MM.1S (cell line): Measurements from ENCODE around the gene L3MBTL3.

Experiments used
- DNase-seq: peaks from one replicate; pipeline ENCODE4 v3.0.0-alpha.2; 2015
- H2AFZ ChIP-seq: fragments of 300-600 bp; sonication (generic); 2 replicates; pipeline ENCODE4 v1.6.0; 2016; ENCODE audit warnings: antibody characterized with exemption, low read length
- H3F3A ChIP-seq: fragments of 300-600 bp; sonication (generic); 2 replicates; pipeline ENCODE4 v1.6.1; 2016; ENCODE audit warnings: mild to moderate bottlenecking, antibody characterized with exemption, low read length, moderate library complexity, mixed read lengths; ENCODE audit not compliant: insufficient read depth
- H3K27ac ChIP-seq: fragments of 300-600 bp; sonication (generic); 2 replicates; pipeline ENCODE4 v1.5.1; 2016; ENCODE audit warnings: mild to moderate bottlenecking, low read length
- H3K27me3 ChIP-seq: fragments of 300-600 bp; sonication (generic); replicated peaks from 2 replicates; pipeline ENCODE4 v1.6.0; 2016; ENCODE audit warnings: low read length; ENCODE audit not compliant: insufficient read depth
- H3K36me3 ChIP-seq: fragments of 300-600 bp; sonication (generic); replicated peaks from 2 replicates; pipeline ENCODE4 v1.6.1; 2016; ENCODE audit warnings: mild to moderate bottlenecking, low read length, mixed read lengths; ENCODE audit not compliant: insufficient read depth
- H3K4me1 ChIP-seq: fragments of 300-600 bp; sonication (generic); 2 replicates; pipeline ENCODE4 v1.6.1; 2016; ENCODE audit warnings: low read length, mixed read lengths
- H3K4me2 ChIP-seq: fragments of 300-600 bp; sonication (generic); 2 replicates; pipeline ENCODE4 v1.6.0; 2016; ENCODE audit warnings: low read depth, low read length
- H3K4me3 ChIP-seq: fragments of 300-600 bp; sonication (generic); 2 replicates; pipeline ENCODE4 v1.5.1; 2016; ENCODE audit warnings: low read length, mixed read lengths
- H3K79me2 ChIP-seq: fragments of 300-600 bp; sonication (generic); 2 replicates; pipeline ENCODE4 v1.6.1; 2016; ENCODE audit warnings: mixed run types, low read length, mixed read lengths
- H3K9ac ChIP-seq: fragments of 300-600 bp; sonication (generic); 2 replicates; pipeline ENCODE4 v1.6.1; 2016; ENCODE audit warnings: low read length, mixed read lengths
- H3K9me2 ChIP-seq: fragments of 300-600 bp; sonication (generic); replicated peaks from 2 replicates; pipeline ENCODE4 v1.6.1; 2016; ENCODE audit warnings: mild to moderate bottlenecking, low read length, mixed read lengths; ENCODE audit not compliant: insufficient read depth
- H3K9me3 ChIP-seq: fragments of 300-600 bp; sonication (generic); replicated peaks from 2 replicates; pipeline ENCODE4 v1.6.1; 2016; ENCODE audit warnings: mild to moderate bottlenecking, low read length, mixed read lengths; ENCODE audit not compliant: insufficient read depth
- H4K20me1 ChIP-seq: fragments of 300-600 bp; sonication (generic); 2 replicates; pipeline ENCODE4 v1.6.1; 2016; ENCODE audit warnings: mild to moderate bottlenecking, low read length, moderate library complexity, mixed read lengths; ENCODE audit not compliant: insufficient read depth
- CTCF ChIP-seq: fragments of 300-600 bp; sonication (generic); IDR thresholded peaks from 2 replicates; pipeline ENCODE4 v1.5.1; 2016; ENCODE audit warnings: antibody characterized with exemption, low read length, mixed read lengths
- EZH2 ChIP-seq: fragments of 300-600 bp; sonication (generic); optimal IDR thresholded peaks from 2 replicates; pipeline ENCODE3; 2017; ENCODE audit warnings: low read depth, mild to moderate bottlenecking, antibody characterized with exemption, low read length, mixed read lengths
- EZH2phosphoT487 ChIP-seq: fragments of 300-600 bp; sonication (generic); IDR thresholded peaks from 2 replicates; pipeline ENCODE4 v1.6.1; 2018; ENCODE audit warnings: antibody characterized with exemption, low read length

The L3MBTL3 gene

GRCh38 chr6:130120731-130121130 is 102.3 kb downstream of the L3MBTL3 start:
- Histone ChIP-seq H3K27me3 (no peaks in the 10 kb centered on the region), H3F3A (no peaks in the 10 kb centered on the region), H3K27ac (no peak overlapping the region), H3K36me3 (no peaks in the 10 kb centered on the region), H3K4me1 (no peaks in the 10 kb centered on the region), H3K79me2 (no peaks in the 10 kb centered on the region), H4K20me1 (no peaks in the 10 kb centered on the region), H3K9me2 (no peaks in the 10 kb centered on the region), H3K4me3 (no peak overlapping the region), H3K9me3 (no peaks in the 10 kb centered on the region), H3K9ac (no peak overlapping the region), H2AFZ (no peak overlapping the region), H3K4me2 (no peak overlapping the region)
- DNase-seq: no peak
- TF ChIP-seq EZH2: no peak
- no peak for TF ChIP-seq CTCF
- TF ChIP-seq EZH2phosphoT487: no peak

- no peaks in the 10 kb centered on the region for H4K20me1 ChIP-seq
- DNase-seq: no peak
- no peak overlapping the region for H3K27ac ChIP-seq
- H3K27me3 ChIP-seq: no peaks in the 10 kb centered on the region
- no peak overlapping the region for H3K4me3 ChIP-seq
- no peak overlapping the region for H2AFZ ChIP-seq
- H3K4me2 ChIP-seq: no peak overlapping the region
- no peaks in the 10 kb centered on the region for H3K9me3 ChIP-seq
- H3K4me1 ChIP-seq: no peaks in the 10 kb centered on the region
- H3K9me2 ChIP-seq: no peaks in the 10 kb centered on the region
- H3F3A ChIP-seq: no peaks in the 10 kb centered on the region
- no peak for TF ChIP-seq CTCF
- TF ChIP-seq EZH2phosphoT487: no peak
- TF ChIP-seq EZH2: no peak
- H3K36me3 ChIP-seq: no peaks in the 10 kb centered on the region
- H3K79me2 ChIP-seq: no peaks in the 10 kb centered on the region
- no peak overlapping the region for H3K9ac ChIP-seq
Measured at GRCh38 chr6:130122243-130122642, 103.9 kb downstream of the L3MBTL3 start.

GRCh38 chr6:130127195-130127594 is 108.8 kb downstream of the L3MBTL3 start:
- TF ChIP-seq EZH2 (no peak), CTCF (no peak), EZH2phosphoT487 (no peak)
- no peaks in the 10 kb centered on the region for H3K27me3 ChIP-seq
- no peaks in the 10 kb centered on the region for H3K4me1 ChIP-seq
- no peak overlapping the region for H3K4me3 ChIP-seq
- H4K20me1 ChIP-seq: no peaks in the 10 kb centered on the region
- no peaks in the 10 kb centered on the region for H3K36me3 ChIP-seq
- H3K27ac ChIP-seq: no peak overlapping the region
- no peak overlapping the region for H3K4me2 ChIP-seq
- H3F3A ChIP-seq: no peaks in the 10 kb centered on the region
- H2AFZ ChIP-seq: no peak overlapping the region
- no peaks in the 10 kb centered on the region for H3K9me3 ChIP-seq
- DNase-seq: no peak
- no peaks in the 10 kb centered on the region for H3K9me2 ChIP-seq
- no peak overlapping the region for H3K9ac ChIP-seq
- H3K79me2 ChIP-seq: no peaks in the 10 kb centered on the region
